ENCODE results near the gene VTI1A.

DNA sequence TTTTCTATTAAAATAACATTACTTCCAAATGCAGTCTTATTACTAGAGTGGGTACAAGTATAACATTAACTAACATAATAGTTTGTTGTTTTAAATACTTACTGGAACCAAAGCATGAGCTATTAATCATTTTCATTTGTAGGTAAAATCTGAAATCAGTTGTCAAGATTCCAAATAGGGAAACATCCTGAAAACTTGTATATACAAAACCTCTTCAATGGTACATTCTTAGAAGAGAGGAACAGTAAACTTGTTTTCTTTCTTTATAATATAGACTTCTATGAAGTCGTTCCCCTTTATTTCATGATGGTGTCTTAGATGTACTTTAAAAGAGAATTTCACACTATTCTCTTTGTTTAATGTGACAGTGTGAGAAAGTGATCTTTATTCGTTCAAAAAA is 85.9 kb downstream of the VTI1A start:
- TF ChIP-seq SMC3 (IDR thresholded peaks at IDR 0.05; ENCODE audit: low read depth, low read length) (no peak), POLR2A (IDR thresholded peaks at IDR 0.05; ENCODE audit: low read depth, low read length) (no peak), CEBPB (IDR thresholded peaks at IDR 0.05; ENCODE audit: low read depth, low read length) (no peak), RCOR1 (IDR thresholded peaks at IDR 0.05; ENCODE audit: insufficient replicate concordance, low read length) (no peak), FOS (IDR thresholded peaks at IDR 0.05; ENCODE audit: low read depth, low read length) (no peak), MAFK (IDR thresholded peaks at IDR 0.05; ENCODE audit: low read depth, low read length) (no peak), NFE2L2 (IDR thresholded peaks at IDR 0.05; ENCODE audit: low read depth, low read length) (no peak), RAD21 (IDR thresholded peaks at IDR 0.05; ENCODE audit: low read length) (no peak), MXI1 (IDR thresholded peaks at IDR 0.05; ENCODE audit: borderline replicate concordance, low read depth, low read length) (no peak), RFX5 (IDR thresholded peaks at IDR 0.05; ENCODE audit: low read depth, low read length) (no peak)
- TF ChIP-seq, protein P1, sequence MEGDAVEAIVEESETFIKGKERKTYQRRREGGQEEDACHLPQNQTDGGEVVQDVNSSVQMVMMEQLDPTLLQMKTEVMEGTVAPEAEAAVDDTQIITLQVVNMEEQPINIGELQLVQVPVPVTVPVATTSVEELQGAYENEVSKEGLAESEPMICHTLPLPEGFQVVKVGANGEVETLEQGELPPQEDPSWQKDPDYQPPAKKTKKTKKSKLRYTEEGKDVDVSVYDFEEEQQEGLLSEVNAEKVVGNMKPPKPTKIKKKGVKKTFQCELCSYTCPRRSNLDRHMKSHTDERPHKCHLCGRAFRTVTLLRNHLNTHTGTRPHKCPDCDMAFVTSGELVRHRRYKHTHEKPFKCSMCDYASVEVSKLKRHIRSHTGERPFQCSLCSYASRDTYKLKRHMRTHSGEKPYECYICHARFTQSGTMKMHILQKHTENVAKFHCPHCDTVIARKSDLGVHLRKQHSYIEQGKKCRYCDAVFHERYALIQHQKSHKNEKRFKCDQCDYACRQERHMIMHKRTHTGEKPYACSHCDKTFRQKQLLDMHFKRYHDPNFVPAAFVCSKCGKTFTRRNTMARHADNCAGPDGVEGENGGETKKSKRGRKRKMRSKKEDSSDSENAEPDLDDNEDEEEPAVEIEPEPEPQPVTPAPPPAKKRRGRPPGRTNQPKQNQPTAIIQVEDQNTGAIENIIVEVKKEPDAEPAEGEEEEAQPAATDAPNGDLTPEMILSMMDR (conservative IDR thresholded peaks at IDR 0.05; ENCODE audit: low read depth, low read length), result no peak

All from IMR-90 (cell line).